Smooth muscle cell (in vitro differentiated cells): ENCODE data around the gene TAF15. TPM values are rescaled to one million over a fixed set of nuclear protein-coding genes. Genes with fewer than 3 reads are reported as not detected.

Source experiments
- DNase-seq: peaks from one replicate; lab custom pipeline; 2025; ENCODE audit not compliant: unreplicated experiment; lab: John Stamatoyannopoulos, UW
- H2AFZ ChIP-seq: fragments of 200-600 bp; sonication (generic); 2 replicates; pipeline ENCODE4 v1.6.0; 2016; ENCODE audit warnings: antibody characterized with exemption, low read depth, mild to moderate bottlenecking
- H3F3A ChIP-seq: fragments of 200-600 bp; sonication (generic); 2 replicates; pipeline ENCODE4 v1.6.0; 2017; ENCODE audit warnings: antibody characterized with exemption, low read depth
- H3K27ac ChIP-seq: fragments of 200-600 bp; sonication (generic); 2 replicates; pipeline ENCODE4 v1.5.1; 2016; ENCODE audit warnings: low read depth, mild to moderate bottlenecking
- H3K27me3 ChIP-seq: fragments of 200-600 bp; sonication (generic); 2 replicates; pipeline ENCODE4 v1.6.1; 2016; ENCODE audit warnings: low read depth, mild to moderate bottlenecking
- H3K36me3 ChIP-seq: fragments of 200-600 bp; sonication (generic); 2 replicates; pipeline ENCODE4 v1.5.1; 2016; ENCODE audit warnings: low read depth
- H3K4me1 ChIP-seq: fragments of 200-600 bp; sonication (generic); 2 replicates; pipeline ENCODE4 v1.5.1; 2016; ENCODE audit warnings: low read depth
- H3K4me2 ChIP-seq: fragments of 200-600 bp; sonication (generic); 2 replicates; pipeline ENCODE4 v1.6.0; 2016; ENCODE audit warnings: mild to moderate bottlenecking
- H3K4me3 ChIP-seq: fragments of 200-600 bp; sonication (generic); 2 replicates; pipeline ENCODE4 v1.5.1; 2016; ENCODE audit warnings: mild to moderate bottlenecking
- H3K79me2 ChIP-seq: fragments of 200-600 bp; sonication (generic); 2 replicates; pipeline ENCODE4 v1.6.0; 2016; ENCODE audit warnings: low read depth, mild to moderate bottlenecking
- H3K9ac ChIP-seq: fragments of 200-600 bp; sonication (generic); 2 replicates; pipeline ENCODE4 v1.6.0; 2016; ENCODE audit warnings: low read depth
- H3K9me3 ChIP-seq: fragments of 200-600 bp; sonication (generic); replicated peaks from 2 replicates; pipeline ENCODE4 v1.5.1; 2016; ENCODE audit warnings: low read depth
- H4K20me1 ChIP-seq: fragments of 200-600 bp; sonication (generic); 2 replicates; pipeline ENCODE4 v1.6.0; 2016; ENCODE audit warnings: low read depth
- WGBS: methylation state at CpG from one replicate; pipeline ENCODE4 v1.1.7; 2016; ENCODE audit warnings: low lambda C conversion rate; 5-methylcytosine and 5-hydroxymethylcytosine counted together
- polyA plus RNA-seq: library from polyadenylated mRNA; unstranded; fragments of >200 nt; fragmentation: Nextera tagmentation; extraction: Ambion mirVana; gene quantifications from 2 replicates; pipeline ENCODE4 v1.2.1, GENCODE V29; 2016
- total RNA-seq: library from RNA; depleted of rRNA; stranded (reverse); fragments of >200 nt; gene quantifications from 2 replicates; pipeline ENCODE4 v1.2.3, GENCODE V29; 2014
- TF ChIP-seq, protein P1 (sequence below): fragments of 200-600 bp; sonication (generic); IDR thresholded peaks from 2 replicates; pipeline ENCODE4 v1.5.1; 2017; ENCODE audit warnings: borderline replicate concordance, mild to moderate bottlenecking, antibody characterized with exemption; ENCODE audit not compliant: insufficient read depth, poor library complexity, severe bottlenecking

The TAF15 gene
- total and polyA plus RNA-seq, 2 experiments from 2014 or later: 4.2 to 33.3 TPM

DNA sequence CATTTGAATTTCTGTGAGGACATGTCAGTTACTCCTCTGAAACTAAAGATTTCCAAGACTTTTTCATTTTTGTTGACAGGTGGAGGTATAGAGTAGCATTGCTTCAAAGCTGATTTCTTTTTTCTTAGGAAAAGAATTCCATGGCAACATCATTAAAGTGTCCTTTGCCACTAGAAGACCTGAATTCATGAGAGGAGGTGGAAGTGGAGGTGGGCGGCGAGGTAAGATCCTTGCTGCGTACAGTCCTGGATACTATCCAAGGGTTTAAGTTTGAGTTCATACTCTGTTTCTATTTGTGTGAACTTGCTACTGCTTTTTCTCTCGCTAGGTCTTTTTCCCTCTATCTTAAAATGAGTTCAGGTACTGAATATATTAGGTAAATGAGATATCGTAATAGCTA lies 33.0 kb downstream of the TAF15 start:
- H3K9ac ChIP-seq: no peak overlapping the region
- WGBS: 98% methylated on average over 5 of the region's 5 CpGs

DNA sequence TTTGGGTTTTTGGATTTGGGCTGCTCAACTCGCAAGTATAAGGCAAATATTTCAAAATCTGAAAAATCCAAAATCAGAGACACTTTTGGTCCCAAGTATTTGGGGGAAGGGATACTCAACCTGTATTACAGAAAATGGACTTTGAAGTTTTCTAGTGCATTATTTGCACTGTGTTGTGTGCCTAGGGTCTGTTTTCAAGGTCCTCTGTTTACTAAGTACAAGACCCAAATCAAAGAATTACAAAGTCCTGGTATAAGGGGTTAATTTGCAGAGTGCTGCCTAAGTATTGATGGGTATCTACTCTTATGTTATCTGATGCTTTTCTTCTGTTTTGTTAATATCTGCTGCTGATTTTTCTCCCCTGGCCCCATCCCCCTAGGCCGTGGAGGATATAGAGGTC lies 34.4 kb downstream of the TAF15 start:
- H3K79me2 ChIP-seq: peaks cover 5% of the 10 kb centered on the region
- H3K4me2 ChIP-seq: no peak overlapping the region
- H3K9me3 ChIP-seq: no peaks in the 10 kb centered on the region
- DNase-seq: no peak
- no peaks in the 10 kb centered on the region for H3K27me3 ChIP-seq
- no peak overlapping the region for H3K4me3 ChIP-seq
- TF ChIP-seq, protein P1, sequence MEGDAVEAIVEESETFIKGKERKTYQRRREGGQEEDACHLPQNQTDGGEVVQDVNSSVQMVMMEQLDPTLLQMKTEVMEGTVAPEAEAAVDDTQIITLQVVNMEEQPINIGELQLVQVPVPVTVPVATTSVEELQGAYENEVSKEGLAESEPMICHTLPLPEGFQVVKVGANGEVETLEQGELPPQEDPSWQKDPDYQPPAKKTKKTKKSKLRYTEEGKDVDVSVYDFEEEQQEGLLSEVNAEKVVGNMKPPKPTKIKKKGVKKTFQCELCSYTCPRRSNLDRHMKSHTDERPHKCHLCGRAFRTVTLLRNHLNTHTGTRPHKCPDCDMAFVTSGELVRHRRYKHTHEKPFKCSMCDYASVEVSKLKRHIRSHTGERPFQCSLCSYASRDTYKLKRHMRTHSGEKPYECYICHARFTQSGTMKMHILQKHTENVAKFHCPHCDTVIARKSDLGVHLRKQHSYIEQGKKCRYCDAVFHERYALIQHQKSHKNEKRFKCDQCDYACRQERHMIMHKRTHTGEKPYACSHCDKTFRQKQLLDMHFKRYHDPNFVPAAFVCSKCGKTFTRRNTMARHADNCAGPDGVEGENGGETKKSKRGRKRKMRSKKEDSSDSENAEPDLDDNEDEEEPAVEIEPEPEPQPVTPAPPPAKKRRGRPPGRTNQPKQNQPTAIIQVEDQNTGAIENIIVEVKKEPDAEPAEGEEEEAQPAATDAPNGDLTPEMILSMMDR: no peak
- H2AFZ ChIP-seq: no peak overlapping the region
- WGBS: 100% methylated on average over 2 of the region's 2 CpGs
- H3K9ac ChIP-seq: no peak overlapping the region
- no peak overlapping the region for H3K27ac ChIP-seq
- peaks cover 14% of the 10 kb centered on the region for H3F3A ChIP-seq
- H3K4me1 ChIP-seq: no peaks in the 10 kb centered on the region
- peaks cover 15% of the 10 kb centered on the region for H3K36me3 ChIP-seq
- H4K20me1 ChIP-seq: peaks cover 48% of the 10 kb centered on the region

More for the DNA sequence above, 33.0 kb downstream of the TAF15 start:
- Histone ChIP-seq H3K4me2 (no peak overlapping the region), H3K36me3 (peaks cover 27% of the 10 kb centered on the region), H3K4me3 (no peak overlapping the region), H2AFZ (no peak overlapping the region), H3K27me3 (no peaks in the 10 kb centered on the region), H3K4me1 (no peaks in the 10 kb centered on the region), H4K20me1 (peaks cover 48% of the 10 kb centered on the region), H3K9me3 (no peaks in the 10 kb centered on the region), H3F3A (peaks cover 6% of the 10 kb centered on the region), H3K27ac (peak overlapping the region; percentile 49), H3K79me2 (peaks cover 5% of the 10 kb centered on the region)
- TF ChIP-seq, protein P1: no peak
- DNase-seq: no peak

DNA sequence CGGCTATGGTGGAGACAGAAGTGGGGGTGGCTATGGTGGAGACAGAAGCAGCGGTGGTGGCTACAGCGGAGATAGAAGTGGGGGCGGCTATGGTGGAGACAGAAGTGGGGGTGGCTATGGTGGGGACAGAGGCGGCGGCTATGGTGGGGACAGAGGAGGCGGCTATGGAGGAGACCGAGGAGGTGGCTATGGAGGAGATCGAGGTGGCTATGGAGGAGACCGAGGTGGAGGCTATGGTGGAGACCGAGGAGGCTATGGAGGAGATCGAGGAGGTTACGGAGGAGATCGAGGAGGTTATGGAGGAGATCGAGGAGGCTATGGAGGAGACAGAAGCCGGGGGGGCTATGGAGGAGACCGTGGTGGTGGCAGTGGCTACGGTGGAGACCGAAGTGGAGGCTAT lies 35.3 kb downstream of the TAF15 start:
- Histone ChIP-seq H3K9me3 (no peaks in the 10 kb centered on the region), H3F3A (peaks cover 19% of the 10 kb centered on the region), H3K27me3 (no peaks in the 10 kb centered on the region), H4K20me1 (peaks cover 55% of the 10 kb centered on the region), H3K36me3 (peaks cover 12% of the 10 kb centered on the region), H3K4me3 (no peak overlapping the region), H3K4me2 (no peak overlapping the region), H3K4me1 (no peaks in the 10 kb centered on the region), H3K9ac (no peak overlapping the region), H3K27ac (no peak overlapping the region), H3K79me2 (peaks cover 5% of the 10 kb centered on the region), H2AFZ (no peak overlapping the region)
- no peak for DNase-seq
- TF ChIP-seq, protein P1: no peak
- 98% methylated on average over 18 of the region's 19 CpGs for WGBS

DNA sequence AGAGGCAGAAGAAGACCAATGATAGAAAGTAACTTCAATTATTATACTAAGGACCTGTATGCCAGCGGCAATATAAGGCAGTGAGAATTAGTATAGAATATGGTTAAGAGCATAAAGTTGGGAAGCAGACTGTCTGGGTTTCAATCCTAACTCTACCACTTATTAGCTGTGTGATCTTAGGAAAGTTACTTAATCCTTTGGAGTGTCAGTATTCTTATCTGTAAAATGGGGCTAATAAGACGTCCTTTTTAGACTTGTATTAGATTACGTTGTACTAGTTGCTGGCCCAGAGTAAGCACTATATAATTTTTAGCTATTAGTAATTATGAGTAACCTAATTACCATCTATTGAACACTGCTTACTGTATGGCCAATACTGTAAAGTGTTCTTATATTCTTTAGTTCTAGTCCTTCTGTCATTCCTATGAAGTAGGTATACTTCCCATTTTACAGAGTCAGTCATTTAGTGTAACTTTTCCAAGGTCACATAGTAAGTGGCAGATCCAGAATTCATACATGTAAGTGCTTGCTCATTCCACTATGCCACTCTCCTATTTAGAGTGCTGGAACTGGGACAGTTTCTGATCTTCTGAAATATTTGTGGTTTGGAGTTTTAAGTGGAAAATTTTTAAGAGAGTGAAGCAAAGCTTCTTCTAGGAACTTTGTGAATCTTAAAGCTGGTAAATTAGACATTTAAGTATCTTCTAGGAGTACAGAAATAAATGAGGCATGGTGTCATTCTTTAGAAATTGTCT lies 36.9 kb downstream of the TAF15 start:
- H2AFZ ChIP-seq: no peak overlapping the region
- peak overlapping the region; percentile 44 for H3K27ac ChIP-seq
- H3K4me2 ChIP-seq: peak overlapping the region; percentile 35
- no peaks in the 10 kb centered on the region for H3K27me3 ChIP-seq
- DNase-seq: no peak
- no peak overlapping the region for H3K4me3 ChIP-seq
- H3K36me3 ChIP-seq: peaks cover 7% of the 10 kb centered on the region
- H3K4me1 ChIP-seq: no peaks in the 10 kb centered on the region
- H3K9me3 ChIP-seq: no peaks in the 10 kb centered on the region
- H3K9ac ChIP-seq: no peak overlapping the region
- H3F3A ChIP-seq: peaks cover 19% of the 10 kb centered on the region
- peaks cover 51% of the 10 kb centered on the region for H4K20me1 ChIP-seq
- TF ChIP-seq, protein P1: no peak
- peaks cover 5% of the 10 kb centered on the region for H3K79me2 ChIP-seq
- WGBS: 78% methylated on average over 3 of the region's 3 CpGs
